HL-60 (cell line): ENCODE data around the gene FCHO2.

Experiments
- CTCF ChIP-seq: IDR thresholded peaks from one replicate; pipeline ENCODE4 v1.5.1; 2011; ENCODE audit warnings: low read length, control low read depth, inconsistent platforms; ENCODE audit not compliant: insufficient read depth
- GABPA ChIP-seq: IDR thresholded peaks from 2 replicates; pipeline ENCODE4 v1.6.1; 2012; ENCODE audit warnings: low read depth
- POLR2AphosphoS5 ChIP-seq: IDR thresholded peaks from 2 replicates; pipeline ENCODE4 v1.6.1; 2012; ENCODE audit warnings: low read depth
- SPI1 ChIP-seq: IDR thresholded peaks from 2 replicates; pipeline ENCODE4 v1.6.1; 2012; ENCODE audit warnings: low read depth, mild to moderate bottlenecking, borderline replicate concordance
- TF ChIP-seq, protein P1 (sequence below): IDR thresholded peaks from 2 replicates; pipeline ENCODE4 v1.6.1; 2012; ENCODE audit warnings: low read depth; ENCODE audit not compliant: insufficient replicate concordance

DNA sequence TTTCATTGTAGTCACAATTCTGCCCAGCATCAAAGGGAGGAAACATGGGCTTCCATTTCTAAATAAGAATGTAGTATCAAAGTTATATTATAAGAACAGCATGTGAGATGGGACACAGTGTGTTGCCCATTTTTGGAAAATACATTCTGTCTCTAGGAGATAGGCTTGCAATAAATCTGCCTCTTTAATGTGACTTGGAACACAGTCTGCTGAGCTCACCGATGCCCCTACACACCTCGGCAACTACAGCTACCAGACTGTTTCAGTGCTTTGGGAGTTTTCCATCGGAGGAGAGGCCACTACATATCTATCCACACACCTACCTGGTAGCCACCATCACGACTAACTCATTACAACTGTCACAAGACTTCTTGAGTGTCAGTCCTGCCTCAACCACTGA is 18.9 kb upstream of the FCHO2 start:
- TF ChIP-seq CTCF (no peak), SPI1 (no peak), POLR2AphosphoS5 (no peak), GABPA (no peak)
- TF ChIP-seq, protein P1, sequence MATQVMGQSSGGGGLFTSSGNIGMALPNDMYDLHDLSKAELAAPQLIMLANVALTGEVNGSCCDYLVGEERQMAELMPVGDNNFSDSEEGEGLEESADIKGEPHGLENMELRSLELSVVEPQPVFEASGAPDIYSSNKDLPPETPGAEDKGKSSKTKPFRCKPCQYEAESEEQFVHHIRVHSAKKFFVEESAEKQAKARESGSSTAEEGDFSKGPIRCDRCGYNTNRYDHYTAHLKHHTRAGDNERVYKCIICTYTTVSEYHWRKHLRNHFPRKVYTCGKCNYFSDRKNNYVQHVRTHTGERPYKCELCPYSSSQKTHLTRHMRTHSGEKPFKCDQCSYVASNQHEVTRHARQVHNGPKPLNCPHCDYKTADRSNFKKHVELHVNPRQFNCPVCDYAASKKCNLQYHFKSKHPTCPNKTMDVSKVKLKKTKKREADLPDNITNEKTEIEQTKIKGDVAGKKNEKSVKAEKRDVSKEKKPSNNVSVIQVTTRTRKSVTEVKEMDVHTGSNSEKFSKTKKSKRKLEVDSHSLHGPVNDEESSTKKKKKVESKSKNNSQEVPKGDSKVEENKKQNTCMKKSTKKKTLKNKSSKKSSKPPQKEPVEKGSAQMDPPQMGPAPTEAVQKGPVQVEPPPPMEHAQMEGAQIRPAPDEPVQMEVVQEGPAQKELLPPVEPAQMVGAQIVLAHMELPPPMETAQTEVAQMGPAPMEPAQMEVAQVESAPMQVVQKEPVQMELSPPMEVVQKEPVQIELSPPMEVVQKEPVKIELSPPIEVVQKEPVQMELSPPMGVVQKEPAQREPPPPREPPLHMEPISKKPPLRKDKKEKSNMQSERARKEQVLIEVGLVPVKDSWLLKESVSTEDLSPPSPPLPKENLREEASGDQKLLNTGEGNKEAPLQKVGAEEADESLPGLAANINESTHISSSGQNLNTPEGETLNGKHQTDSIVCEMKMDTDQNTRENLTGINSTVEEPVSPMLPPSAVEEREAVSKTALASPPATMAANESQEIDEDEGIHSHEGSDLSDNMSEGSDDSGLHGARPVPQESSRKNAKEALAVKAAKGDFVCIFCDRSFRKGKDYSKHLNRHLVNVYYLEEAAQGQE = no peak
